ENCODE data around the gene GARIN1A.
"Not testable (repeated sequence)": the region's sequence is repeated elsewhere in the genome, so short reads cannot be mapped to it uniquely, and the experiment has no call there.

The GARIN1A gene

GRCh38 chr7:128683738-128684137 is 11.6 kb downstream of the GARIN1A start:
- DNase-seq (ENCODE audit: low spot score): not testable (repeated sequence)

- DNase-seq (ENCODE audit: low spot score): no peak
Observed at GRCh38 chr7:128687131-128687530, 15.0 kb downstream of the GARIN1A start.

- DNase-seq (ENCODE audit: low spot score): no peak
Observed at GRCh38 chr7:128688492-128688891, 16.4 kb downstream of the GARIN1A start.

- DNase-seq (ENCODE audit: low spot score): not testable (repeated sequence)
Observed at GRCh38 chr7:128689161-128689935, 17.3 kb downstream of the GARIN1A start.

GRCh38 chr7:128691227-128691626 is 19.1 kb downstream of the GARIN1A start:
- DNase-seq (ENCODE audit: low spot score): no peak

- DNase-seq (ENCODE audit: low spot score): no peak
Observed at GRCh38 chr7:128692623-128693270, 20.7 kb downstream of the GARIN1A start.

GRCh38 chr7:128693373-128694015 is 21.4 kb downstream of the GARIN1A start:
- DNase-seq (ENCODE audit: low spot score): no peak

- no peak for DNase-seq (ENCODE audit: low spot score)
Observed at GRCh38 chr7:128694738-128695137, 22.6 kb downstream of the GARIN1A start.

- peak; percentile 85 for DNase-seq (ENCODE audit: low spot score)
Observed at GRCh38 chr7:128697302-128697905, 25.3 kb downstream of the GARIN1A start.

GRCh38 chr7:128699196-128699712 is 27.2 kb downstream of the GARIN1A start:
- no peak for DNase-seq (ENCODE audit: low spot score)

- DNase-seq (ENCODE audit: low spot score): no peak
Observed at GRCh38 chr7:128699895-128700294, 27.8 kb downstream of the GARIN1A start.

GRCh38 chr7:128701062-128701785 is 29.1 kb downstream of the GARIN1A start:
- no peak for DNase-seq (ENCODE audit: low spot score)

- DNase-seq (ENCODE audit: low spot score): no peak
Observed at GRCh38 chr7:128703609-128704241, 31.6 kb downstream of the GARIN1A start.

- DNase-seq (ENCODE audit: low spot score): peak; percentile 31
Observed at GRCh38 chr7:128705891-128706333, 33.8 kb downstream of the GARIN1A start.

GRCh38 chr7:128707752-128708151 is 35.7 kb downstream of the GARIN1A start:
- DNase-seq (ENCODE audit: low spot score): no peak

- no peak for DNase-seq (ENCODE audit: low spot score)
Observed at GRCh38 chr7:128708235-128708634, 36.1 kb downstream of the GARIN1A start.

GRCh38 chr7:128708824-128709223 is 36.7 kb downstream of the GARIN1A start:
- no peak for DNase-seq (ENCODE audit: low spot score)

- DNase-seq (ENCODE audit: low spot score): no peak
Observed at GRCh38 chr7:128710481-128710880, 38.4 kb downstream of the GARIN1A start.

GRCh38 chr7:128713794-128714193 is 41.7 kb downstream of the GARIN1A start:
- no peak for DNase-seq (ENCODE audit: low spot score)

- DNase-seq (ENCODE audit: low spot score): no peak
Observed at GRCh38 chr7:128714701-128715495, 42.8 kb downstream of the GARIN1A start.

Data from GM03348 (cell line).